Activated CD4-positive, alpha-beta T cell treated with anti-CD3 and anti-CD28 coated beads for 4 hours (primary cell): ENCODE measurements around the gene SPRN.
"Not testable (repeated sequence)": the region's sequence is repeated elsewhere in the genome, so short reads cannot be mapped to it uniquely, and the experiment has no call there.

Source experiments
- DNase-seq, 2 donors: peaks; one replicate each; pipeline ENCODE4 v3.0.0-alpha.2; 2020

SPRN gene, protein sequence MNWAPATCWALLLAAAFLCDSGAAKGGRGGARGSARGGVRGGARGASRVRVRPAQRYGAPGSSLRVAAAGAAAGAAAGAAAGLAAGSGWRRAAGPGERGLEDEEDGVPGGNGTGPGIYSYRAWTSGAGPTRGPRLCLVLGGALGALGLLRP

DNA sequence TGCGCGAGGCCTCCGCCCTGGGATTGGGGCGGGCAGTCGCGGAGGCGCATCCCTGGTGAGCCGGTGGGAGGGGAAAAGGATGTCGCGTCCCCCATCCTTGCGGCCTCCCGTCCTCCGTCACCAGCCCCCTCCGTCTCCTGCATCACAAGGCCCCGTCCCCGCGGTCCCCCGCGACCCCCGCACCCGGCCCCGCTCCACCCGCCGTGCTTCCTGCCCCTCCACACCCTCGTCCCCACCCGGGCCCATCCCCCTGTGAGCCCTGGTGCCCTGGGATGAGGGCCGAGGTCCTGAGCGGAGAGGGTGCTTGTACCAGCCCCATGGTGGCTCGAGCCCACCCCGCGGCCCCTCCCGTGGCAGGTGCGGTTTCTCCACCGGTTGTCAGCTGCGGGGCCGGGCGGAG lies at the start of gene SPRN:
Gene SPRN, minus strand, starts transcription at position 25 of the 400 bp plus-strand sequence. CDS start 944 bp downstream, outside the sequence.
- DNase-seq, result not testable (repeated sequence)

DNA sequence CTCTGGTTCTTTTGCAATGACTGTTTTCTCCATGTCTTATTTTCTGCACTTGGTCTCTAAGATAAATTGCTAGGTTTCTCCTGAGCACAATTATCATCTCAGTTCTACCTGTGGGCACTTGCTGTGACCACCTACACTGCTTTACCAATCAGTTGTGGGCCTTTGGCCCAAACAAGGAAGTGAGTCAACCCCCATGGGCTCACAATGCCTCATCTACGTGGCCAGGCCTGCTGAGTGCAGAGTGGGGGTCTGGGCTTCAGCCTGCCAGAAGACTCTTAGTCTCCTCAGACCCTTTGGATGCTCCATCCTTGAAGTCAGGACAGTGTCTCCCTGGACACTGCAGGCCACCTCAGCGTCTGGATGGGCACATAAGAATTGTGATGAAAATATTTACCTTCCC lies 49.6 kb upstream of the SPRN start:
- DNase-seq, result no peak

DNA sequence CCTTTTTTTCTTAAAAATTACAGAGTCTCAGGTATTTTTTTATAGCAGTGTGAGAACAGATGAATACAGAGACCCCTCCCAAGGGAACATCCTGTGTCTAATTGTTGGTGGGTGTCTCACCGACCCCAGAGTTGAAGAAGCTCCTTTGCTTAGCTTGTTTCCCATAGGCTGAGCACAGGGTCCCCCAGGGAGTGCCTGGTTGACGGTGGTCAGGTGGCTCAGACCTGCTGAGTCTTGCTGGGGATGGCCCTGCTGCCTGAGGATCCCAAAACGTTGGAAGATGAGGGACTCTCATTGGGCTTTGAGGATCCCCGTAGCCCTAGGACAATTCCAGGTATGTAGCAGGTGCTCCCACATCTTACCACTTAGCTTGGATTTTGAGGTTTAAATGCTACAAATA lies 48.8 kb upstream of the SPRN start:
- no peak for DNase-seq

DNA sequence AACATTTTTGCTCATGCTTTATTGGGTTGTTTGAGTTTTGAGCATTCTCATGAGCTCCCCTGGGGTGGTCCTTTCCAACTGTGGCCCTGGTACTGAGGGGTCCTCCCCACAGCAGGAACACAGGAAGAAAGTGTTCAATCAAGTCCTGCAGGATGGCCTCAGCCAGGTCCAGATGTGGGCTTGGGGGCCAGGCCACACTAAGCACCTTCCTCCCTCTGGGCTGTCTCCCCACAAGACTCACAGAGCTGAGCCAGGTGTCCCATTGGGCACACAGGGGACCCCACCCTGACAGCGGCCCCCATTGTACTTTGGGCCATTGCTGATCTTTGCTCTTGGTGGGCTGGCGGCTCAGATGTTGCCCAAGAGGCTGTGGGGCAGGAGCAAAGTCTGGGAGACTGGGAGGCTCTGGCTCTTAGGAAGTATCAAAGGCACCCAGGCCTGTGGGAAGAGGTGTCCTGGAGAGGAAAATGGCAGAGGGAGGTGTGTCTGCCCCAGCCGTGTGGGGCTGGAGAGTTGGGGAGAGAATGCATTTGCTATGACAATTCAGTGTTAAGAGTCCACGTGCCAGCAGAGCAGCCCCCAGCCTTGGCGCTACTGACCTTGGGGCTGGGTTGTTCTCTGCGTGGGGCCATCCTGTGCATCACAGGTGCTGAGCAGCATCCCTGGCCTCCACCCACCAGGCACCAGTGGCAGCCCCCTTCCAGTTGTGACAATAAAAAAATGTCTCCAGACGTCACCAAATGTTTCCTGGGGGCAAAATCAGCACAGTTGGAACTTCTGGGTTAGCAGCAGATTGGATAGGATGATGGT lies 47.1 kb upstream of the SPRN start:
- no peak for DNase-seq

DNA sequence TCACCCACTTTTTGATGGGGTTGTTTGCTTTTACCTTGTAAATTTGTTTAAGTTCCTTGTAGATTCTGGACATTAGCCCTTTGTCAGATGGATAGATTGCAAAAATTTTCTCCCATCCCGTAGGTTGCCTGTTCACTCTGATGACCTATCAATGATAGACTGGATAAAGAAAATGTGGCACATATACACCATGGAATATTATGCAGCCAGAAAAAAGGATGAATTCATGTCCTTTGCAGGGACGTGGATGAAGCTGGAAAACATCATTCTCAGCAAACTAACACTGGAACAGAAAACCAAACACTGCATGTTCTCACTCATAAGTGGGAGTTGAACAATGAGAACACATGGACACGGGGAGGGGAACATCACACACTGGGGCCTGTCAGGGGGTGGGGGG lies 44.8 kb upstream of the SPRN start:
- not testable (repeated sequence) for DNase-seq

DNA sequence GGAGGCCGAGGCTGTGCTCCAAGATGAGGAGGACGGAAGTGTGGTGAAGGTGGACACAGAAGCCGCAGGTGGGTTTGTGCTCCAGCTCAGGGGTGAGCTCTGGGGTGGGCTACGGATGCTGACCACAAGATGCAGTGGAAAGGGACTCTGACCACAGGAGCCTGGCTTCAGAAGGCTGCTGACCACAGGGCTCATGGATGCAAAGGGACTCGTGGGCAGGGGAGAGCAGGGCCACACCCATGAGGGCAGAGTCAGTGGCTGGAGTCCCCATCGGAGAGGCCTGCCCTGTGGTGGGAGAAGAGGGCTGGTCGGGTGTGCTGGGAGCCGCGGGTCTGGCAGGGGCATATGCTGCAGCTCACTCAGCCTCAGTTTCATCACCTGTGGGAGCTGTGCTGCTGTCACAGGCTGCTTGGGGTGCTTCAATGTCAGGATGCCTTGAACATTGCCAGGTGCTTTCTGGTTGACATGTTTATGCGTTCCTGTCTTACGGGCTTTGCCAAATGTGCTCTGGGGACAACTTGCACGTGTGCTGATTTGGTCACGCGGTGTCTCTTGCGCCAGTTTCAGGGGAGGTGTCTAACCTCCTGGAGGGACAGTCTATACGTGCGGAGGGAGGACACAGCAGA lies 43.0 kb upstream of the SPRN start:
- DNase-seq, result no peak

DNA sequence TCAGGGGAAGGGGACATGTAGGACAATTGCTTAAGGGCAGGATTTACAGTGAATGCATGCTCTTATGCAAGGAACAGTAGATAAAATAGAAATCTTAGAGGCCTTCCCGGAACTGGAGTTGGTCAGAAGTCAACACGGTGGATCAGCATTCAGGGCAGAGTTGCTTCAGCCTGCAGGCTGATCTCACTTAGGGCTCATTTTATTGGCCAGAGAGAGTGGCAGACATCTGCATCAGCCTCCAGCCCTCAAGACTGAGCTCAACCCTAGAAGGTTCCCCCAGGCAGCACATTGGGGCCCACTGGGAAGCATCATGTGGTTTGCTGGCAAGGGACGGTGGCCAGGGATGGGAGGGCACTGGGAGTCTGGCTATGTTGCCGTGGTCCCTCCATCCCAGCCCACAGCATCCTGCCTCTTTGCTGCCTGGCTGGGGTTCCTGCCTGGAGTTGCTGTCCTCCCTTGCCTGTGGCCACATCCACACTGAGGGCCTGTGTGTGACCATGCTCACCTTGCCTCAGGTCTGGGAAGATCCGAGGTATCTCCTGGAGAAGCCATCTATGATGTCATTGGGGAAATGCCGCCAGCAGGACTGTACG lies 42.4 kb upstream of the SPRN start:
- no peak for DNase-seq

DNA sequence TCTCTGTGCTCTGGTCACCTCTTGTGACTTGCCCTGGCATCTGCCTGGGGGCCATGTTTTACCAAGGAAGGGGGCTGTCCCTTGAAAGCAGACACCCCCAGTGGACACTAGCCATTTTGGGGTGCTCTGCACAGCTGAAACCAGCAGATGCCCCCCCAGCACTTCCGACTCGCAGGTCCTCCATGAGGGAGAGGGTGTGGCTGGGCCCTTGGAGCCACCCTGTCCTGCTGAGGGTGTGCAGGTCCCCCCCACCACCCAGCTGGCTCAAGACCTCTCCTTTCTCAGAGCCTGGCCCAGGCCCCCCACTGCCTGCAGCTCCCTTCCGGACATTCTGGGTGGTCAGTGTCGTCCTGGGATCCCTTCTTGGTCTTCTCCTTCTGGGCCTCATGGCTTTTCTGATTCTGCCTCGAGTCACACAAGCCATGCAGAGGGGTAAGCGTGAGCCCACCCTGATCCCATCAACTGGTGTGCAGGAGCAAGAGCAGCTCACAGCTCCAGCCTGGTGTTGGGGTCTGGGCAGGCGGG lies 41.6 kb upstream of the SPRN start:
- DNase-seq, result no peak

DNA sequence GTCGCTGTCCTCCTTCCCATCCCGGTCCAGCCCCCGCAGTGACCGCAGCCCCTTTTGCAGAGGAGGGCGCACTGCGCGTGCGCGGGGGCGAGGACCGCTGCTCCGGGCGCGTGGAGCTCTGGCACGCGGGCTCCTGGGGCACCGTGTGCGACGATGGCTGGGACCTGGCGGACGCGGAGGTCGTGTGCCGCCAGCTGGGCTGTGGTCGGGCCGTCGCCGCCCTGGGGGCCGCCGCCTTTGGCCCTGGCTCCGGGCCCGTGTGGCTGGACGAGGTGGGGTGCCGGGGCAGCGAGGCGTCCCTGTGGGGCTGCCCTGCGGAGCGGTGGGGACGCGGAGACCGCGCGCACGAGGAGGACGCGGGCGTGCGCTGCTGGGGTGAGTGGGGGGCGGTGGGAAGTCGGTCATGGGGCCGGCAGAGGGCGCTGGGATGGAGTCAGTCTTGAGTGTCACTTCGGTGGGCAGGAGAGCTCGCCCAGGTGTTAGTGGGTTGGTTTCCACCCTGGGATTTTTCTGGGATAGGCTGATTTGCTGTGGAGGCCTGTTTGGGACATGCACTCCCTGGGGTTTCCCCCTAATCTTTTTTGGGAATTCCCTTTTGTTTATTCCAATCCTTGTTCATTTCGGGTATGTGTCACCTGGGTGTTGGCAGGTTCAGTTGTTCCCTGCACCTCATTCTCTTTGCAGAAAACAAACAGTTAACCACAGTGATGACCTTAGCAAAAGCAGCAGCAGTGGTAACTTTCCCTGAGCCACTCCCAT lies 40.9 kb upstream of the SPRN start:
- no peak for DNase-seq

DNA sequence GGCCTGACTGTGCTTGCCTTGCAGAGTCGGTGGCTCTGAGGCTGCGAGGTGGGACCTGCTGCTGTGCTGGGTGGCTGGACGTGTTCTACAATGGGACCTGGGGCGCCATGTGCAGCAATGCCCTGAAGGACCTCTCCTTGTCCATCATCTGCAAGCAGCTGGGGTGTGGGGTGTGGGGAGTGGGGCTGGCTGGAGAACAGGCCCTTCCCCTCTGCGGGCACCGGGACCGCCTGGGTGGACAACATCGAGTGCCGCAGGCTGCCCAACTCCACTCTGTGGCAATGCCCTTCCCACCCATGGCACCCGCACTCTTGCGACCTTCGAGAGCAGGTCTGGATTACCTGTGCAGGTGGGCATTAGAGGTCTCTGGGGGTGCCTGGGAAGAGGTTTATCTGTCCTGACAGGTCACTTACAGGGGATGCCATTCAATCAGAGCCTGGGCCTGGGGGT lies 40.2 kb upstream of the SPRN start:
- DNase-seq, result no peak

DNA sequence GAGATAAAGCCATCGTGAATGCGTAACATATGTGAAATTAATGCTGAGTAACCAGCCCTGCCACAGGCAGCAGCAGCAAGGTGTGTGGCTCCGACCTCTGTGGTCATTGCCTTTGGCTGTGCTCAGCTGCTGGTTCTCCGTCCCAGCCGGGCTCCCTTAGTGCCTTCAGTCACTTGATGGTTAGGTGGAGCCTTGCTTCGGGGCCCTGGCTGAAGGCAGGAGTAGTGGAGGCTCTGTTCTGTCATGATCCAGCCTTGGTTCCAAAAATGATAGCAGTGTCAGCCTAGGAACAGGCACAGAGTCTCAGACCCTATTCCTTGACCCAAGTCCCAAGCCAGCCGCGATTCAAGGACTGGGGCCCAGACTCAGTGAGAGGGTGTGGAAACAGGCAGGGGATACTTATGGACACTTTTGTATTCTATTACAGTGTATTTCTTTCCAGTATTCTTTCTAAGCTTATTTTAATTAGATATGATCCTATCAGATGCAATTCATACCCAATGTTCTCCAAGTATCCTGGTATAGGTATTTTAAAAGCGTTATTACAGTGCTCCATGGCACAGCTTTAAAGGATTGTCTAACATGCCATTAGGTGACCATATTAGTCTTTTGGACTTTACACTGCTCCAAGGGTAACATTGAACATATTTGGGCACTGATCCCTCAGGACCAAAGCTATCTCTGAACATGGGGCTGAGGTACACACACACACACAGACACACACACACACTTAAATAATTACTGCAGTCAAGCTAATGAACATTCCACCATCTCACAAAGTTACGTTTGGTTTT lies 38.3 kb upstream of the SPRN start:
- no peak for DNase-seq

DNA sequence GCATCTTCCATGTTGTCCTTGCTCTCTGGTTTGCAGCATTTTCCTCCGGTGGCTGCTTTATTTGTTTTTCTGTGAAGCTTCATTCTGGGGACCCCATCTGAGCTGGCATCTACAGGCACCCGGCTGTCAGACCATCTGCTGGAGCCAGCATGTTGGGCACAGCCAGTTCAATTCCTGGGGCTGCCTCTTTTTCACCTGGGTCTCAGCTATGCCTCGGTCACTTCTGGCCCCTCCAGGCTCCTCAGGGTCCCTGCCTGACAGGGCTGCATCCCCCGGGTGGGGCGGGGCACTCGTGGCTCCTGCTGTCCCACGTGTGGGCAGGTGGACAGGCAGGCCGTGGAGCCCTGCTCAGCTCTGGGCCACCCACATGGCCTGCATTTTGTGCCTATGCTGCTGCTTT lies 37.4 kb upstream of the SPRN start:
- DNase-seq, result no peak

DNA sequence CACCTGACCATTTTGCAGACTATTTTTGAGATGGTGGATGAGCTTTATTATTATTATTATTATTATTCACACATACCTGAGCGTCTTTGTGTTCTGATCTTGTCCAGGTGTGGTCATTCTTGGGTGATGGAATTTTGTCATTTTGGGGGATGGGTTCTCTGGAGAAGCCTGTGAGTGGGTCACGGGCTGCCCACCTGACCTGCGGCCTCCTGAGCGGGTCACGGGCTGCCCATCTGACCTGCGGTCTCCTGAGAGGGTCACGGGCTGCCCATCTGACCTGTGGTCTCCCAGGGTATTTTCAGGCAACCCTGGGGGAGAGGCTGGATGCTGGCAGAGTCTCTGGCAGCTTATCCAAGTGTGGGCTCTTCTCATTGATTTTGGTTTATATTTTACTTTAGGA lies 36.6 kb upstream of the SPRN start:
- DNase-seq, result no peak

DNA sequence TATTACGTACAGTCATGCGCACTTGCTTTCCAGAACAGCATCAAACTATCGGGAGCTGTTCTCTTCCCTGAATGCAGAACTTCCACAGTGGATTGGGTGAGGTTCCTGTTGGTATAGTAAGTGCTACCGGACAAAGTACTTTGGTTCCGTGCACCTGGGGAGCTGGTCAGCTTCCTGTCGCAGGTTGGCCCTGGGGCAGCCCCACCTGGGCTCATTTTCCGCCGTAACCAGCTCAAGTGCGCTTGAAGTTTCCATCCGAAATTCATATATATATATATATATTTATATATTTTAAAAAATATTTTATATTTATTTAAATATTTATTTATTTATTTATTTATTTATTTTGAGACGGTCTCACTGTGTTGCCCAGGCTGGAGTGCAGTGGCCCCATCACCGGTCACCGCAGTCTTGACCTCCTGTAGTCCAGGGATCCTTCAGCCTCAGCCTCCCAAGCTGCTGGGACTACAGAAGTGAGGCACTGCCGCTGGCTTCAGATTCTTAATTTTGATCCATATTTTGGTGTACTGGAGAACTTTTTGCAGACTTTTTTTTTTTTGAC lies 35.9 kb upstream of the SPRN start:
- no peak for DNase-seq

DNA sequence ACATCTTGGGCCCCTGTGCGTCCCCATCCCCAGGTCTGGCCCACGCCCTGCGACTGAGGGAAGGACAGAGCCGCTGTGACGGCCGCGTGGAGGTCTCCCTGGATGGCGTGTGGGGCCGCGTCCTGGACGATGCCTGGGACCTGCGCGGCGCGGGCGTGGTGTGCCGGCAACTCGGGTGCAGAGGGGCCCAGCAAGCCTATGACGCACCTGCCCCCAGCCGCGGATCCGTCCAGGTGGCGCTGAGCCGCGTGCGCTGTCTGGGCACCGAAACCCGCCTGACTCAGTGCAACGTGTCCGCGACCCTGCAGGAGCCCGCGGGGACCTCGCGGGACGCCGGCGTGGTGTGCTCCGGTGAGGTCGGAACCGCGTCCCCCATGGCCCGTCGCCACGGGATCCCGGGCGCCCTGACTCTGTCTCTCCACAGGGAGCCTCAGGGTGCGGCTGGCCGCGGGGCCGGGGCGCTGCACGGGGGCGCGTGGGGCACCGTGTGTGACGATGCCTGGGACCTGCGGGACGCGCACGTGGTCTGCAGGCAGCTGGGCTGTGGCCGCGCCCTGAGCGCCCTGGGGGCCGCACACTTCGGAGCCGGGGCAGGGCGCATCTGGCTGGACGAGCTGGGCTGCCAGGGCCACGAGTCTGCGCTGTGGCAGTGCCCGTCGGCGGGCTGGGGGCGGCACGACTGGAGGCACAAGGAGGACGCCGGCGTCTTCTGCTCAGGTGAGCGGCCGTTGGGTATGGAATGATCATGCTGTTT lies 35.2 kb upstream of the SPRN start:
- DNase-seq, result no peak

DNA sequence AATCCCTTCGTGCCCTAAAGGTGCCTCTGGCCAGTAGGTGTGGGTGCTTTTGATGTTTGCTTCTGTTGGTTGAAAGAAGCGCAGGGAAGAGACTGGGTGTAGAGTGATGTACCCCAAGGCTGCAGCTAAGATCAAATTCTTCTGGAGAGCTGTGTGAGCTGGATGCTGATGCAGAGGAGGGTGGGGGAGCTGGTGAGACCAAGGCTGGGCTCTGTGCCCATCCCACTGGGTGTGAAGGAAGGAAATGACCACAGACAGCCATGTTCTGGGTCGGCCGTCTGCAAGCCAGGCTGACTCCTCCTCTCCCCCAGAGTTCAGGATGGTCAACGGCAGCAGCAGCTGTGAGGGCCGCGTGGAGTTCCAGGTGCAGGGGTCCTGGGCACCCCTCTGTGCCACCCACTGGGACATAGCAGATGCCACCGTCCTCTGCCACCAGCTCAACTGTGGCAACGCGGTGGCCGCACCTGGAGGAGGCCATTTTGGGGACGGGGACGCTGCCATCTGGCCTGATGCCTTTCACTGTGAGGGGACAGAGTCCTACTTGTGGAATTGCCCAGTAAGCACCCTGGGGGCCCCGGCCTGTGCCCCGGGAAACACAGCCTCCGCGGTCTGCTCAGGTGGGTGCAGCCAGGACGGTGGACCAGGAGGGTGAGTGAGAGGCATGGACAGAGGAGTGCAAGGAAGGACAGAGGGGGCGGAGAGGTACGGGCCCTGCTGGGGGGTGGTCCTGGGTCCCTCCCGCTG lies 34.5 kb upstream of the SPRN start:
- no peak for DNase-seq

DNA sequence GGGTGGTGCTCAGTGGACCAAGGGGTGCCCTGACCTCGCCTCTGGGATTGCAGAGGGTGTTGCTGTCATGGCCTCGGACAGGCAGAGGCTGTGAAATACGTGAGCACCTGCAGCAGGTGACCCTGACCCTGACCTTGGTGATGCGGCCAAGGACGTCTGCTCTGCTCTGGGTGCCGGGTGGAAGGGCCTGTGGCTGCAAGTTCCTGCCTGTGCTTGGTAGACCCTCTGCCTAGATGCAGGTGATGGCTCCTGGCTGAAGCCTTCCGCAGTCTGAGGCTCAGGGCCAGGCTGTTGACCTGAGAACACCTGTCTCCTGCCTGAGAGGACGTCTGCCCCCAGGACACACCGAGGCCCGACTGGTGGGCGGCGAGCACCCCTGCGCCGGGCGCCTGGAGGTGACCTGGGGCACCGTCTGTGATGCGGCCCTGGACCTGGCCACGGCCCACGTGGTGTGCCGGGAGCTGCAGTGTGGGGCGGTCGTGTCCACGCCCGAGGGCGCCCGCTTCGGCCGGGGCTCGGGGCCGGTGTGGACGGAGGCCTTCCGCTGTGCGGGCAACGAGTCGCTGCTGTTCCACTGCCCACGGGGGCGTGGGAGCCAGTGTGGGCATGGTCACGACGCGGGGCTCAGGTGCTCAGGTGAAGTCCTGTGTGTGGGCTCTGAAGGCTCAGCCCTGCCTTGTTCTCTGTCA lies 33.7 kb upstream of the SPRN start:
- no peak for DNase-seq

DNA sequence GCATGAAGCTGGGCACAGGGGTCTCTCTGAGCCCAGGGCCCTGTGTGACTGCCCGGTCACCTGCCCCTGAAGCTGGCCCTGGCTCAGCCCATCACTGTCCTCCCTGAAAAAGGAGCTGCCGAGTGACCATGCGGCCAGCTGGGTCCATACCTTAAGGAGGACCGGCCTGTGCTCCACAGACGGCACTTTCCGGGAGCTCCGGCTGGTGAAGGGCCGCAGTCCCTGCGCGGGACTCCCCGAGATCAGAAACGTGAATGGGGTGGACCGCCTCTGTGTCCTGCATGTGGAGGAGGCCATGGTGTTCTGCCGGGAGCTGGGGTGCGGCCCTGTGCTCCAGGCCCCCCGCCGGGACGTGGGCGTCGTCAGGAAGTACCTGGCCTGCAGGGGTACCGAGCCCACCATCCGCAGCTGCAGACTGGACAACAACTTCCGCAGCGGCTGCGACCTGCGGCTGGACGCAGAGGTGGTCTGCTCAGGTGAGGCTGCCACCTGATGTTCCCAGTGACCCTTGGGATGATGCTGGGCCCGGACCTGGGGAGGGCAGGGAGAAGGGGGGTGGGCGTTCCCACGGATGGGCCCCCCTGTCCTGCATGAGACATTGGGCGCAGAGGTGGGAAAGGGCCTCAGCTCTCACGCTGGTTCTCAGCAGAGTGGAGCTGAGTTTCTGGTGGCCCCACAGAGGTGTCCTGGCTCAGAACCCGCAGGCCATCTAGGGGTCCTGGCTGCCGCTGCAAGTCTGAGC lies 32.8 kb upstream of the SPRN start:
- no peak for DNase-seq
